ENCODE results near the gene TBC1D2B. TPM values are rescaled to one million over a fixed set of nuclear protein-coding genes. Genes with fewer than 3 reads are reported as not detected.

TBC1D2B gene
- polyA plus RNA-seq, 1 donor (not counting 4 experiments of a cell fraction or from before 2014, with no cell fraction given): 27.0 TPM

GRCh38 chr15:78087951-78088772 lies 10.7 kb upstream of the TBC1D2B start:
- Histone ChIP-seq H3K4me3 (ENCODE audit: control insufficient read depth in 2 of 3, extremely low read depth in 1 of 3, insufficient read depth in 2 of 3, low read depth in 1 of 3, low read length in 3 of 3) (no peak overlapping the region), H3K4me2 (ENCODE audit: control insufficient read depth, extremely low read depth, insufficient read depth, low read depth, low read length) (no peak overlapping the region), H3K9me3 (ENCODE audit: control insufficient read depth, low read depth, low read length) (no peaks in the 10 kb centered on the region), H3K4me1 (ENCODE audit: control insufficient read depth, extremely low read depth, insufficient read depth, low read length) (no peaks in the 10 kb centered on the region), H3K27me3 (ENCODE audit: control insufficient read depth, extremely low read depth, insufficient read depth, low read length) (peaks cover 2% of the 10 kb centered on the region), H4K20me1 (ENCODE audit: control insufficient read depth, extremely low read depth, insufficient read depth, low read length) (no peaks in the 10 kb centered on the region), H3K27ac (ENCODE audit: control insufficient read depth, insufficient read depth, low read length) (no peak overlapping the region), H2AFZ (ENCODE audit: control insufficient read depth, low read length) (no peak overlapping the region), H3K9me1 (ENCODE audit: control insufficient read depth, extremely low read depth, insufficient read depth, low read length) (no peaks in the 10 kb centered on the region), H3K36me3 (ENCODE audit: control insufficient read depth in 2 of 2, extremely low read depth in 1 of 2, insufficient read depth in 2 of 2, low read length in 2 of 2) (no peaks in the 10 kb centered on the region), H3K79me2 (ENCODE audit: control insufficient read depth, insufficient read depth, low read length) (no peaks in the 10 kb centered on the region), H3K9ac (ENCODE audit: control insufficient read depth, extremely low read depth, insufficient read depth, low read length) (no peak overlapping the region)
- dilution Hi-C loops (cut with MboI; ENCODE audit: extremely low pct_ligation_motif_present, low sequenced_read_pairs): no loop called here
- DNase-seq (ENCODE audit: low read depth, low spot score) (no peak), FAIRE-seq (no peak)
- TF ChIP-seq CTCF (optimal IDR thresholded peaks at IDR 0.05 in 1 of 3, IDR thresholded peaks at IDR 0.05 in 1 of 3, conservative IDR thresholded peaks at IDR 0.05 in 1 of 3; ENCODE audit: extremely low read depth in 1 of 3, insufficient read depth in 2 of 3, low read length in 3 of 3) (no peak), EZH2 (IDR thresholded peaks at IDR 0.05; ENCODE audit: low read length) (no peak)

- FAIRE-seq: no peak
- Histone ChIP-seq H3K4me3 (ENCODE audit: control insufficient read depth in 2 of 3, extremely low read depth in 1 of 3, insufficient read depth in 2 of 3, low read depth in 1 of 3, low read length in 3 of 3) (no peak overlapping the region), H2AFZ (ENCODE audit: control insufficient read depth, low read length) (no peak overlapping the region), H3K9me3 (ENCODE audit: control insufficient read depth, low read depth, low read length) (no peaks in the 10 kb centered on the region), H3K9me1 (ENCODE audit: control insufficient read depth, extremely low read depth, insufficient read depth, low read length) (no peaks in the 10 kb centered on the region), H3K4me1 (ENCODE audit: control insufficient read depth, extremely low read depth, insufficient read depth, low read length) (no peaks in the 10 kb centered on the region), H4K20me1 (ENCODE audit: control insufficient read depth, extremely low read depth, insufficient read depth, low read length) (no peaks in the 10 kb centered on the region), H3K27me3 (ENCODE audit: control insufficient read depth, extremely low read depth, insufficient read depth, low read length) (no peaks in the 10 kb centered on the region), H3K27ac (ENCODE audit: control insufficient read depth, insufficient read depth, low read length) (no peak overlapping the region), H3K79me2 (ENCODE audit: control insufficient read depth, insufficient read depth, low read length) (no peaks in the 10 kb centered on the region), H3K9ac (ENCODE audit: control insufficient read depth, extremely low read depth, insufficient read depth, low read length) (no peak overlapping the region), H3K4me2 (ENCODE audit: control insufficient read depth, extremely low read depth, insufficient read depth, low read depth, low read length) (no peak overlapping the region), H3K36me3 (ENCODE audit: control insufficient read depth in 2 of 2, extremely low read depth in 1 of 2, insufficient read depth in 2 of 2, low read length in 2 of 2) (no peaks in the 10 kb centered on the region)
- no peak for DNase-seq (ENCODE audit: low read depth, low spot score)
- dilution Hi-C loops (cut with MboI; ENCODE audit: extremely low pct_ligation_motif_present, low sequenced_read_pairs): no loop called here
- TF ChIP-seq CTCF (optimal IDR thresholded peaks at IDR 0.05 in 1 of 3, IDR thresholded peaks at IDR 0.05 in 1 of 3, conservative IDR thresholded peaks at IDR 0.05 in 1 of 3; ENCODE audit: extremely low read depth in 1 of 3, insufficient read depth in 2 of 3, low read length in 3 of 3) (no peak), EZH2 (IDR thresholded peaks at IDR 0.05; ENCODE audit: low read length) (no peak)
Measured at GRCh38 chr15:78085928-78086327, 8.4 kb upstream of the TBC1D2B start.

Data from keratinocyte (primary cell).